HG02970 (cell line): ENCODE measurements around the gene OR5AS1.
"Not testable (repeated sequence)": the region's sequence is repeated elsewhere in the genome, so short reads cannot be mapped to it uniquely, and the experiment has no call there.

Experiments used
- ATAC-seq: cut with Tn5 transposase; IDR thresholded peaks from one replicate; pipeline ENCODE4 v1.9.1; 2021; ENCODE audit warnings: mild to moderate bottlenecking, moderate library complexity, moderate number of reproducible peaks; ENCODE audit not compliant: unreplicated experiment, low FRiP score

OR5AS1 gene

GRCh38 chr11:56027354-56027753, at the start of gene OR5AS1:
Gene OR5AS1, plus strand, starts transcription at chr11:56027654. Its CDS starts 2,765 bp downstream, at chr11:56030419.
- no peak for ATAC-seq

- no peak for ATAC-seq
Measured at GRCh38 chr11:55994525-55994924, 32.9 kb upstream of the OR5AS1 start, which contains the start of gene OR5F1. Gene OR5F1, minus strand, starts transcription at chr11:55994625. Its CDS starts 0 bp downstream, at chr11:55994625.

- ATAC-seq = no peak
Measured at GRCh38 chr11:56010716-56011115, 16.7 kb upstream of the OR5AS1 start.

DNA sequence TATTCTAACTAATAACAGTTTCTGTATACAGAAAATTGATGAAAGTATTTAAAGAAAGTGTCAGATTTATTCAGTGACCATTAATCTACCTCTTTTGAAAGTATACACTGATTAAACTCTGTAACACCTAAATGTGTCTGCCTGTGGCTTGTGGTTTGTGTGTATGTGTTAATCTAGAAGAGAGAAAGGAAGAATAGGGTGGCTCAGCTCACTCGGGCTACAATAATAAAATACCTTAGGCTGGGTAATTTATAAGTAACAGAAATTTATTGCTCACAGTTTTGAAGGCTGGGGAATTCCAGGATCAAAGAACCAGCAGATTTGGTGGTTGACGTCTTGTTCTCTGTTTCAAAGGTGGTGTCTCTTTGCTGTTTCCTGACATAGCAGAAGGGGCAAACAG, 13.6 kb upstream of the OR5AS1 start:
- no peak for ATAC-seq

DNA sequence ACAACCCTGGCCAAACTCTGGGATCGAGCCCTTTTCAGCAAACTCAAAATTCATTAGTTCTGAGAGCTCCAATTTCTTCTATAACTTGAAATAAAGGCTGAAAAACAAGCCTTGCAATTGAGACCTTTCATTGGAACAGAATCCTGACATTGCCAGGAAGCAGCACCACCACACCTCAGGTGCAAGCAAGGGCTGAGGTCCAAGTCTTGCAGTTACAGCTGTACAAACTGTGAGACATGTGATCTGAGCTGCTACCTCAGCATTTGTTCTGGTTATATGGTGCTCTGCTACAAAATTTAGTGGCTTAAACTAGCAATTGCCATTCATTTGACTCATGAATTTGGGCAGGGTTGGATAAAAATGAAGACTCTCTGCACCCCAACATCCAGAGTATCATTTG, 18.1 kb downstream of the OR5AS1 start:
- ATAC-seq = no peak

DNA sequence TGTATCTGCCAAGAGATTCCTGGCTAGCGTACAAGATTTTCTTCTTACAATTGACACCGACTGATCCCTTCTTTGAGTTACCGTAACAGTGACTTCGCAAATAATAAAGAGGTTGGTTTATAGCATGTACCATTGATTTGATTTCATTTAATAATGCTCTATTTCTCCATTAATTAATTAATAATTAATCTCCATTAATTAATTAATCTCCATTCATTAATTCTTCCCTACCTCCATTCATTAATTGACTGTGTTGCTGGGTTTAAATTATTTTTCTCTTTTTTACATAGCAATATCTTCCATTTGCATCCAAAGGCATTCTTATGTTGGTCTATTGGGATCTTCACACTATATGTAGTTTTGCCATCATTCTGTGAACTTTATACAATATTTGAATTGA, 21.0 kb downstream of the OR5AS1 start:
- no peak for ATAC-seq

GRCh38 chr11:56049487-56049886, 22.0 kb downstream of the OR5AS1 start:
- no peak for ATAC-seq

GRCh38 chr11:56056366-56056765, 28.9 kb downstream of the OR5AS1 start:
- ATAC-seq = not testable (repeated sequence)

GRCh38 chr11:56057661-56058237, 30.3 kb downstream of the OR5AS1 start:
- ATAC-seq = not testable (repeated sequence)

GRCh38 chr11:56058260-56058780, 30.9 kb downstream of the OR5AS1 start:
- ATAC-seq = not testable (repeated sequence)

DNA sequence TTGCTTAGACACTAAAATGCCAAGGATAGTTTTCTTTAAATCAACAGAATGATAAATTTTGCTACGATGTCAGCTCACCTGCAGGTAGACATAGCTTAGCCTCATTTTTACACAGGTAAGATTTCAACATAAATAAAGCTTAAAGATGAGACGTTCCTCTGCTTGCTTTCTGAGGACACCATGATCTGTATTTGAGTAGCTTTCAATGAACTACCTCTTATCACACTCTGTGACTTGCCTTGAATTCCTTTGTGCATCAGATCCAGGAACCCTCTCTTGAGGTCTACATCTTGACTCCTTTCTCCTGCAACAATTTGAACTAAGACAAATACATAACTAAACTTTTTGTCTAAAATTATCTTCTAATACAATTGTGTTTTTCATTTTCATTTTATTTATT, 39.5 kb downstream of the OR5AS1 start:
- ATAC-seq = no peak
